OCI-LY7 (cell line): ENCODE measurements around the gene BABAM1. TPM values are rescaled to one million over a fixed set of nuclear protein-coding genes. Genes with fewer than 3 reads are reported as not detected.
A peak's percentile ranks its signal among the peaks of the same experiment; 100 is the strongest.

Experiments used
- BruUV-seq: library from RNA; stranded (reverse); fragments of 400-500 nt; replicated peaks from 2 replicates; lab custom pipeline; 2021; lab: Mats Ljungman, UMichigan
- CTCF ChIA-PET: fragments of 300-600 bp; sonication (Branson Sonifier 250); formaldehyde crosslinking; loops from one replicate; lab custom pipeline; 2022; ENCODE audit warnings: antibody characterized with exemption; ENCODE audit not compliant: unreplicated experiment; lab: Charles Lee
- POLR2A ChIA-PET: fragments of 300-600 bp; sonication (Branson Sonifier 250); formaldehyde crosslinking; loops from one replicate; lab custom pipeline; 2022; ENCODE audit warnings: antibody characterized with exemption; lab: Charles Lee
- DNase-seq: peaks from one replicate; pipeline ENCODE4 v3.0.0-alpha.2; 2015; ENCODE audit warnings: low spot score
- H2AFZ ChIP-seq: fragments of 200-600 bp; sonication (generic), shearing (Covaris generic); 2 replicates; pipeline ENCODE4 v1.6.1; 2014; ENCODE audit warnings: mild to moderate bottlenecking, antibody characterized with exemption, low read length, moderate library complexity
- H3K27ac ChIP-seq: fragments of 200-600 bp; sonication (generic); 2 replicates; pipeline ENCODE4 v1.5.1; 2014; ENCODE audit warnings: mixed run types, low read depth, mild to moderate bottlenecking, moderate library complexity, low read length, inconsistent platforms; ENCODE audit not compliant: poor library complexity, severe bottlenecking
- H3K36me3 ChIP-seq: fragments of 200-600 bp; sonication (generic); 2 replicates; pipeline ENCODE4 v1.6.1; 2014; ENCODE audit warnings: mild to moderate bottlenecking, antibody characterized with exemption, low read length, moderate library complexity, mixed read lengths; ENCODE audit not compliant: insufficient read depth
- H3K4me1 ChIP-seq: fragments of 200-600 bp; sonication (generic); 2 replicates; pipeline ENCODE4 v1.5.1; 2014; ENCODE audit warnings: mild to moderate bottlenecking, low read length; ENCODE audit not compliant: insufficient read depth, poor library complexity, severe bottlenecking
- H3K4me2 ChIP-seq: fragments of 200-600 bp; sonication (generic); 2 replicates; pipeline ENCODE4 v1.6.1; 2014; ENCODE audit warnings: mild to moderate bottlenecking, low read length
- H3K4me3 ChIP-seq: fragments of 200-600 bp; sonication (generic); 2 replicates; pipeline ENCODE4 v1.5.1; 2014; ENCODE audit warnings: mild to moderate bottlenecking, low read depth, low read length; ENCODE audit not compliant: poor library complexity, severe bottlenecking
- H3K79me2 ChIP-seq: fragments of 200-600 bp; sonication (generic); 2 replicates; pipeline ENCODE4 v1.6.1; 2016; ENCODE audit warnings: low read depth, mild to moderate bottlenecking, low read length, moderate library complexity, mixed read lengths; ENCODE audit not compliant: insufficient read depth
- H3K9me2 ChIP-seq: fragments of 200-600 bp; sonication (generic); 2 replicates; pipeline ENCODE4 v1.6.1; 2016; ENCODE audit warnings: mild to moderate bottlenecking, low read length, mixed read lengths; ENCODE audit not compliant: insufficient read depth
- H3K9me3 ChIP-seq: fragments of 200-600 bp; sonication (generic); 2 replicates; pipeline ENCODE4 v1.6.1; 2014; ENCODE audit warnings: mild to moderate bottlenecking, mixed run types, low read length, mixed read lengths
- H4K20me1 ChIP-seq: fragments of 200-600 bp; sonication (generic); 2 replicates; pipeline ENCODE4 v1.6.1; 2014; ENCODE audit warnings: mild to moderate bottlenecking, antibody characterized with exemption, low read length, moderate library complexity, mixed read lengths; ENCODE audit not compliant: insufficient read depth
- CTCF ChIP-seq: fragments of 200-600 bp; sonication (generic); conservative IDR thresholded peaks from 2 replicates; pipeline ENCODE4 v1.5.1; 2014; ENCODE audit warnings: mild to moderate bottlenecking, antibody characterized with exemption, low read length, moderate library complexity, mixed read lengths
- EZH2phosphoT487 ChIP-seq: fragments of 200-600 bp; sonication (generic); IDR thresholded peaks from 2 replicates; pipeline ENCODE4 v1.6.1; 2018; ENCODE audit warnings: low read depth, borderline replicate concordance, mild to moderate bottlenecking, mixed run types, antibody characterized with exemption, low read length, moderate library complexity, mixed read lengths
- intact Hi-C: fragments of 100-400 bp; cut with micrococcal nuclease; formaldehyde crosslinking; loops from one replicate; pipeline ENCODE4 v1.10.0; 2022; ENCODE audit not compliant: unreplicated experiment
- total RNA-seq, 2 experiments: library from RNA; depleted of rRNA in 1 of 2; stranded (reverse); fragments of >200 nt in 1 of 2; shearing (Covaris generic) in 1 of 2; gene quantifications; 2 replicates each; pipeline ENCODE4 v1.2.3, GENCODE V29; 2014 to 2022

BABAM1 gene
- total RNA-seq, 2 experiments from 2014 or later, result 79.0 to 118 TPM

GRCh38 chr19:17314007-17314593, 46.9 kb downstream of the BABAM1 start:
- CTCF ChIA-PET, result no interaction called here
- Histone ChIP-seq H3K4me1 (peaks cover 9% of the 10 kb centered on the region), H3K9me2 (no peaks in the 10 kb centered on the region), H3K79me2 (peaks cover 22% of the 10 kb centered on the region), H3K9me3 (no peaks in the 10 kb centered on the region), H3K27ac (no peak overlapping the region), H3K4me2 (no peak overlapping the region), H4K20me1 (0 out of 2 replicates have a peak, but pooled peaks cover 5% of the 10 kb centered on the region), H2AFZ (no peak overlapping the region), H3K4me3 (no peak overlapping the region), H3K36me3 (peaks cover 33% of the 10 kb centered on the region)
- no TSS peak for BruUV-seq
- intact Hi-C loops, result no loop called here
- POLR2A ChIA-PET, result interaction anchor here (0.6 kb wide), 1 partner anchor 866 kb away, joined by 3 read pairs; no protein-coding TSS in a partner anchor
- no peak for TF ChIP-seq EZH2phosphoT487
- no peak for TF ChIP-seq CTCF
- DNase-seq, result no peak

GRCh38 chr19:17318966-17319365, 51.7 kb downstream of the BABAM1 start:
- ChIA-PET POLR2A (no interaction called here), CTCF (no interaction called here)
- no peak for DNase-seq
- H3K27ac ChIP-seq, result no peak overlapping the region
- H3K79me2 ChIP-seq, result no peaks in the 10 kb centered on the region
- BruUV-seq, result no TSS peak
- intact Hi-C loops, result no loop called here
- TF ChIP-seq CTCF, result no peak
- no peak overlapping the region for H2AFZ ChIP-seq
- peaks cover 6% of the 10 kb centered on the region for H3K4me1 ChIP-seq
- H3K36me3 ChIP-seq, result peaks cover 55% of the 10 kb centered on the region
- H3K4me2 ChIP-seq, result no peak overlapping the region
- no peaks in the 10 kb centered on the region for H3K9me2 ChIP-seq
- no peak overlapping the region for H3K4me3 ChIP-seq
- H3K9me3 ChIP-seq, result no peaks in the 10 kb centered on the region
- H4K20me1 ChIP-seq, result no peaks in the 10 kb centered on the region

GRCh38 chr19:17319473-17320238, 52.4 kb downstream of the BABAM1 start:
- TSS peak; percentile 93 for BruUV-seq
- TF ChIP-seq EZH2phosphoT487 (no peak), CTCF (no peak)
- Histone ChIP-seq H2AFZ (no peak overlapping the region), H3K9me3 (no peaks in the 10 kb centered on the region), H3K4me2 (no peak overlapping the region), H3K4me1 (peaks cover 9% of the 10 kb centered on the region), H3K79me2 (no peaks in the 10 kb centered on the region), H3K36me3 (peaks cover 48% of the 10 kb centered on the region), H4K20me1 (no peaks in the 10 kb centered on the region), H3K27ac (no peak overlapping the region), H3K4me3 (no peak overlapping the region), H3K9me2 (no peaks in the 10 kb centered on the region)
- POLR2A ChIA-PET, result no interaction called here
- intact Hi-C loops, result no loop called here
- DNase-seq, result no peak
- CTCF ChIA-PET, result no interaction called here
